ENCODE data around the gene FERMT3. TPM values are rescaled to one million over a fixed set of nuclear protein-coding genes. Genes with fewer than 3 reads are reported as not detected.

FERMT3 gene
- total and polyA plus RNA-seq, 2 of the 13 experiments (the other 11 are each of a cell fraction or from before 2014, with no cell fraction given), result 0.29 TPM; not detected in 1

- no peak for TF ChIP-seq MYC (CRISPR knock-in tag; IDR thresholded peaks at IDR 0.05; ENCODE audit: borderline replicate concordance)
- no peak for TF ChIP-seq IKZF5 (CRISPR knock-in tag; IDR thresholded peaks at IDR 0.05)
- no peak for TF ChIP-seq ZXDC (CRISPR knock-in tag; IDR thresholded peaks at IDR 0.05)
- no peak for TF ChIP-seq MBNL3 (CRISPR knock-in tag; conservative IDR thresholded peaks at IDR 0.05)
- no peak for TF ChIP-seq THAP7 (CRISPR knock-in tag; IDR thresholded peaks at IDR 0.05)
- no peak for TF ChIP-seq NFATC3 (CRISPR knock-in tag; IDR thresholded peaks at IDR 0.05)
- no peak for TF ChIP-seq EED (CRISPR knock-in tag; IDR thresholded peaks at IDR 0.05)
- TF ChIP-seq ZNF83 (CRISPR knock-in tag; IDR thresholded peaks at IDR 0.05; ENCODE audit: borderline replicate concordance), result no peak
- TF ChIP-seq ZNF839 (CRISPR knock-in tag; IDR thresholded peaks at IDR 0.05; ENCODE audit: borderline replicate concordance), result 0 out of 2 replicates have a peak, but pooled peaks have one; percentile 59
- TF ChIP-seq ZNF709 (CRISPR knock-in tag; IDR thresholded peaks at IDR 0.05), result no peak
- no peak for TF ChIP-seq SIN3A (IDR thresholded peaks at IDR 0.05; ENCODE audit: borderline replicate concordance, low read depth, low read length)
- no peak for TF ChIP-seq SMYD3 (CRISPR knock-in tag; IDR thresholded peaks at IDR 0.05)
- no peak for TF ChIP-seq RFX5 (IDR thresholded peaks at IDR 0.05; ENCODE audit: low read depth, low read length)
- TF ChIP-seq ARID5B (CRISPR knock-in tag; IDR thresholded peaks at IDR 0.05), result no peak
- TF ChIP-seq ASH2L (IDR thresholded peaks at IDR 0.05; ENCODE audit: insufficient read length, low read depth, low read length), result peak; percentile 0
- TF ChIP-seq SATB2 (CRISPR knock-in tag; IDR thresholded peaks at IDR 0.05), result no peak
- TF ChIP-seq CTCF (CRISPR knock-in tag; IDR thresholded peaks at IDR 0.05), result no peak
- no peak for TF ChIP-seq ZNF598 (CRISPR knock-in tag; IDR thresholded peaks at IDR 0.05; ENCODE audit: borderline replicate concordance)
- peak; percentile 30; the same call in 1 of the 2 replicates for TF ChIP-seq ZNF749 (CRISPR knock-in tag; IDR thresholded peaks at IDR 0.05; ENCODE audit: borderline replicate concordance)
- no peak for TF ChIP-seq FOXA3 (CRISPR knock-in tag; IDR thresholded peaks at IDR 0.05)
- no peak for TF ChIP-seq ZMYM3 (CRISPR knock-in tag; IDR thresholded peaks at IDR 0.05)
- TF ChIP-seq ZBTB21 (CRISPR knock-in tag; IDR thresholded peaks at IDR 0.05), result no peak
These were observed 34.6 kb downstream of the FERMT3 start (continued) for GRCh38 chr11:64241241-64241490.
